GM12872 (cell line): Measurements from ENCODE around the gene SRRM2.

Experiments
- CTCF ChIP-seq: IDR thresholded peaks from 3 replicates; pipeline ENCODE4 v1.5.1; 2011; ENCODE audit warnings: low read depth, mild to moderate bottlenecking, low read length, moderate library complexity; ENCODE audit not compliant: insufficient read depth

SRRM2 gene

GRCh38 chr16:2710711-2711231 is 41.7 kb upstream of the SRRM2 start:
- TF ChIP-seq CTCF: no peak

DNA sequence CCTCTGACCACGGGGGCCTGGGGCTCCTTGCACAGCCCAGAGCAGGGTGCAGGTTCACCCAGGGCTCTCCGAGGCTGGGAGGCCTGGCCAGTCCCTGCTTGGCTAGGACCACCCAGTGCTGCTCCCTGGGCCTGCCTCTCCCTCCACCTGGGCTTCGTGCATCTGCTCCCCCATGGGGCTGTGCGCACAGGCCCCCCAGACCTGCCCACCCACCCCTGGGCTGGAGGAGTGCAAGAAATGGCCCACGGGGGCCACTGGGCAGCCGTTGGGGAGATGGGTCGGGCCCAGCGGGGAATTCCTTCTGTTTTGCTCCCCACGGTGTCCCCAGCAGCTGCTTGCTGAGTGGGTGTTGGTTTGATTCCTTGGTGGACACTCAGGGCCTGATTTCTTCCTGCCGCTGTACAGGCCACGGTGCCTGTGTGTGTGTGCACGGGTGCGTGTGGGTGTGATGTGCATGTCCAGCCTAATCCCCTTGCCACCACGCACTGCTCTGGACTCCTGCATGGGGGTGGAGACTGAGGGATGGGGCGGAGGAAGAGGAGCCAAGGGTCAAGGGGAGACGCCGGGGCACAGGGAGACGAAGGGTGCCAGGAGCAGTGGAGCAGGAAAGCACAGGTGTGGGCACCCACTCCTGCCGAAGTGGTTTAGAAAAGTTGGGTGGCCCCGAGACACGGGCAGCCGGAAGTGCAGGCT is 40.9 kb upstream of the SRRM2 start:
- TF ChIP-seq CTCF: no peak

DNA sequence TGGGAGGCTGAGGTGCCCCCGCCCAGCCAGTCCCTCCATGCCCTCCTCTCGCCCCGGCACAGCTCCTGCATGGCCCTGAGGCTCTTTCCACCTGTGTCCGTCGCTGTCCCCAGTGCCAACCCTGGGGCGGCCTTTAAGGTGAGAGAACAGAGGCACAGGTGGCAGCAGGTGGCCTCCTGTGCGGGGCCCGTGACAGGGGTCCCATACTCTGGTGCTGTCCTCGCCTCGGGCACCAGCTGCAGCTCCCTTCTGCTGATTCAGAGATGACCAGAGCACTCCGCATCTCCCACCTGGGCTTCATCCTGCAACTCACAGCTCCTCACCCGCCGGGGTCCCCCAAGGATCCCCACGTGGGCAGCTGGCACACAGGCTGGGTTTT is 40.4 kb upstream of the SRRM2 start:
- no peak for TF ChIP-seq CTCF

DNA sequence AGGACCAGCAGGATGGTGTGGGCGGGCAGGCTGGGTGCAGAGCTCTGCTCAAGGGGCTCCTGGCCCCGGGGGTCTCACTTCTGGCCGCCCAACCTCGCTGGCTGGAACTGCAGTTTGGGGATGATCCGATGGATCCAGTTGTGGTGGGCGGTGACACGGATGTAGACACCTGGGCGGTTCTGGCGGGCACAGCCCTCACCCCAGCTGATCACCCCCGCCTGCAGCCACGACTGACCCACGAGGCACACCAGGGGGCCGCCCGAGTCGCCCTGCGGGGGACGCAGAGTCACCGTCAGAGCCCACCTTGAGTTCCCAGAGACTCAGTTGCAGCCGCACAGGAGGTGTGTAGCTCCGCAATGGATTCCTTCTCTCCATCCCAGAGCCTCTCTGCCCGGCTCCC is 39.9 kb upstream of the SRRM2 start:
- no peak for TF ChIP-seq CTCF

- no peak for TF ChIP-seq CTCF
Observed at GRCh38 chr16:2713523-2713922, 38.9 kb upstream of the SRRM2 start.

- TF ChIP-seq CTCF: no peak
Observed at GRCh38 chr16:2713985-2714774, 38.3 kb upstream of the SRRM2 start.

DNA sequence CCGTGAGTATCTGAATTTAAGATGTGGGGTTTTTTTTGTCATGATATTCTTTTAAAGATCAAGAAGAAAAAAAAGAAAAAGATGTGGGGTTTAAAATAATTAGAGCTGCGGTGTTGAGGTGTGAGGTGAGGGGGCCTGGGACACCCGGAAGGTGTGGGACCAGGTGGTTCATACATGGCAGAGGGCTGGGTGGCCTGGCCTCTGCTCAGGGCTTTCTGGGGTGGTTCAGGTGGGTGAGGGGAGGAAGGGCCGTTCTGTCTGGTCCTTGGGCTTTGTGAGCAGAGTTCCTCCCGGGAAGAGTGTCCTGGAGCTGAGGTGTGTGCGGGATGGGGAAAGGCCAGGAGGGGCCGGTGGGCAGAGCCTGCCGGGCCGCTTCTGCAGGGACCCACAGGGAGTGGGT is 37.4 kb upstream of the SRRM2 start:
- TF ChIP-seq CTCF: no peak
